Large intestine (tissue), 3 donors: Measurements from ENCODE around the gene KNDC1. TPM values are rescaled to one million over a fixed set of nuclear protein-coding genes. Genes with fewer than 3 reads are reported as not detected.

ENCODE experiments used
- DNase-seq, 2 donors: peaks; one replicate each; pipeline versions ENCODE4 v3.0.0 to v3.0.0-alpha.2; 2013
- H3K27ac ChIP-seq: one replicate; pipeline ENCODE4 v1.5.1; 2013; ENCODE audit warnings: low read length
- H3K27me3 ChIP-seq: 2 replicates; pipeline ENCODE4 v1.6.1; 2013; ENCODE audit warnings: low read length; ENCODE audit not compliant: control insufficient read depth, insufficient read depth
- H3K36me3 ChIP-seq: 2 replicates; pipeline ENCODE4 v1.6.1; 2013; ENCODE audit warnings: low read length; ENCODE audit not compliant: control insufficient read depth, insufficient read depth
- H3K4me1 ChIP-seq: one replicate; pipeline ENCODE4 v1.6.1; 2013; ENCODE audit warnings: low read length; ENCODE audit not compliant: control insufficient read depth, insufficient read depth
- H3K4me3 ChIP-seq: one replicate; pipeline ENCODE4 v1.5.1; 2013; ENCODE audit warnings: low read length
- H3K9me3 ChIP-seq: one replicate; pipeline ENCODE4 v1.6.1; 2013; ENCODE audit warnings: mild to moderate bottlenecking, low read depth, low read length, moderate library complexity; ENCODE audit not compliant: control insufficient read depth
- WGBS: methylation state at CpG from one replicate; pipeline ENCODE4 v1.1.5; 2013; ENCODE audit warnings: low lambda C conversion rate; ENCODE audit not compliant: insufficient coverage; 5-methylcytosine and 5-hydroxymethylcytosine counted together
- polyA plus RNA-seq: library from polyadenylated mRNA; unstranded; fragments of 120-200 nt; gene quantifications from one replicate; pipeline ENCODE4 v1.2.1, GENCODE V29; 2013

KNDC1 gene
- polyA plus RNA-seq, 1 donor: 18.8 TPM

- Histone ChIP-seq H3K36me3 (no peaks in the 10 kb centered on the region), H3K27me3 (no peaks in the 10 kb centered on the region), H3K4me3 (no peak overlapping the region), H3K9me3 (peaks cover 24% of the 10 kb centered on the region), H3K4me1 (no peaks in the 10 kb centered on the region), H3K27ac (no peak overlapping the region)
- WGBS: no CpG with 5 or more reads among the region's 14 CpGs
- no peak for DNase-seq
Observed at GRCh38 chr10:133116455-133116854, 43.6 kb upstream of the KNDC1 start.

DNA sequence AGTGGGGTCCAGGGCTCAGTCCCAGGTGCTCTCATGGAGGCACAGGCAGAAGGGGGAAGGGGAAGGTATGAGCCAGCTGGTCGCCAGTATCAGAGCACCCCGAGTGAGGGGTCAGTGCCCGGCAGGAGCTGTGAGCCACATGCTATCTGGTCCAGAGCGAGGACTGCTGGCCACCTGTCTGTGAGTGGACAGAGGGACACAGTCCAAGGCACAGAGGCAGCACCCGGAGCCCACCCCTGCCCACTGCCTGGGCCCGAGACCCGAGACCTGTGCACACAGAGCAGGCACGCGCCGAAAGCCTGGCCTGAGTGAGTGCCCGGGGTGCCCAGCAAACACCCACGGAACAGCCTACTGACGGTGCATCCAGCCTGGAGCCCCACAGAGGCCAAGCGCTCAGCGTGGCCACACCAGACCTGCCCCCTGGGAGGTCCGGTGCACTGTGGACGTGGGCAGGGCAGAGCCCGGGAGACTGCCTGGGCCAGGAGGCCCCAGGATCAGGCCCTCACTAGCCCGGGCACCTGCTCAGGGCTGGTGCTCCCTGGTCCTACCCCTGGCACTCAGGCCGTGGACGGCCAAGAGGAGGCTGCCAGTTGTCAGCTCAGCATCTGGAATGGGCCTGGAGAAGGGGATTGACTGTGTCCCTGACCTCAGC lies 42.9 kb upstream of the KNDC1 start:
- no peak overlapping the region for H3K27ac ChIP-seq
- DNase-seq: no peak
- H3K9me3 ChIP-seq: peaks cover 19% of the 10 kb centered on the region
- H3K4me1 ChIP-seq: no peaks in the 10 kb centered on the region
- no peaks in the 10 kb centered on the region for H3K36me3 ChIP-seq
- WGBS: no CpG with 5 or more reads among the region's 21 CpGs
- no peak overlapping the region for H3K4me3 ChIP-seq
- no peaks in the 10 kb centered on the region for H3K27me3 ChIP-seq

GRCh38 chr10:133117688-133118071 lies 42.3 kb upstream of the KNDC1 start:
- Histone ChIP-seq H3K4me1 (no peaks in the 10 kb centered on the region), H3K27ac (no peak overlapping the region), H3K9me3 (peaks cover 15% of the 10 kb centered on the region), H3K4me3 (no peak overlapping the region), H3K36me3 (no peaks in the 10 kb centered on the region), H3K27me3 (no peaks in the 10 kb centered on the region)
- no CpG with 5 or more reads among the region's 8 CpGs for WGBS
- DNase-seq: no peak

GRCh38 chr10:133121479-133121878 lies 38.5 kb upstream of the KNDC1 start:
- peaks cover 15% of the 10 kb centered on the region for H3K27me3 ChIP-seq
- no peak for DNase-seq
- WGBS: no CpG with 5 or more reads among the region's 8 CpGs
- no peaks in the 10 kb centered on the region for H3K4me1 ChIP-seq
- no peak overlapping the region for H3K4me3 ChIP-seq
- H3K27ac ChIP-seq: no peak overlapping the region
- H3K9me3 ChIP-seq: peaks cover 9% of the 10 kb centered on the region
- no peaks in the 10 kb centered on the region for H3K36me3 ChIP-seq

DNA sequence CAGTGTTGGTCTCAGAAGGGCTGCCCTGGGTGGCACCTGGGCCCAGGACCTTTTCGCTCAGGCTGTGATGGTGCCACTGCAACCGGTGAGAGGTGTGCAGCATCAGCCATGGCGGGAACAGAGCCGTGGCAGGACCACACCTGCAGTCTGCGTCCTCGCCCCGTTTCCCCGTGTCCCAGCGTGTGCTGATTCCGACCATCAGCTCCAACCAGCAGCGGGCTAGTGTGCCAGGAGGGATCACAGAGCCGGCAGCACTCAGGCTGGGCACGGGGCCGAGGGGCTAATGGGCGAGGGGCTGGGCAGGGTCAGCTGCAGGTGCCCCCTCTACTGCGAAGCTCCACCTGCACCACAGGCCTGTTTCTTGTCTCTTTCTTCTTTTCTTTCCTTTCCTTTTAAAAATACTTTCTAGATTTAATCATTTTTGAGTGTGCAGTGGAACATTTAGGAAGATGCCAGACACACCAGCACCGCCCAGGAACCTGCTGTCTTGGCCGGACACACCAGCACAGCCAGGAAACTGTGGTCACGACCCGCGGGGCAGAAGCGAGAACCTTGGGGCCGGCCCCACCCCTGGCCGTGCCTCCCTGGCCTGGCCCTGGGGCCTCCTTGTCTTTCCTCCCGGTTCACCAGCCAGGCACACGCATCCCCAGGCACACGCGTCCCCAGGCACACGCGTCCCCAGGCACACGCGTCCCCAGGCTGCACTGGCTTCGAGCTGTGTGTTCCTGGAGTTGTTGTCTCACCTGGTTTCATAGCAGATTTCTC lies 37.7 kb upstream of the KNDC1 start:
- Histone ChIP-seq H3K9me3 (peaks cover 12% of the 10 kb centered on the region), H3K27me3 (peaks cover 15% of the 10 kb centered on the region), H3K4me3 (no peak overlapping the region), H3K36me3 (no peaks in the 10 kb centered on the region), H3K4me1 (no peaks in the 10 kb centered on the region), H3K27ac (no peak overlapping the region)
- WGBS: 67% methylated on average over 1 of the region's 33 CpGs
- DNase-seq: no peak

- Histone ChIP-seq H3K27me3 (peaks cover 15% of the 10 kb centered on the region), H3K9me3 (peaks cover 16% of the 10 kb centered on the region), H3K4me1 (no peaks in the 10 kb centered on the region), H3K4me3 (no peak overlapping the region), H3K27ac (no peak overlapping the region), H3K36me3 (no peaks in the 10 kb centered on the region)
- 55% methylated on average over 5 of the region's 39 CpGs for WGBS
- no peak for DNase-seq
Observed at GRCh38 chr10:133123050-133123745, 36.8 kb upstream of the KNDC1 start.

DNA sequence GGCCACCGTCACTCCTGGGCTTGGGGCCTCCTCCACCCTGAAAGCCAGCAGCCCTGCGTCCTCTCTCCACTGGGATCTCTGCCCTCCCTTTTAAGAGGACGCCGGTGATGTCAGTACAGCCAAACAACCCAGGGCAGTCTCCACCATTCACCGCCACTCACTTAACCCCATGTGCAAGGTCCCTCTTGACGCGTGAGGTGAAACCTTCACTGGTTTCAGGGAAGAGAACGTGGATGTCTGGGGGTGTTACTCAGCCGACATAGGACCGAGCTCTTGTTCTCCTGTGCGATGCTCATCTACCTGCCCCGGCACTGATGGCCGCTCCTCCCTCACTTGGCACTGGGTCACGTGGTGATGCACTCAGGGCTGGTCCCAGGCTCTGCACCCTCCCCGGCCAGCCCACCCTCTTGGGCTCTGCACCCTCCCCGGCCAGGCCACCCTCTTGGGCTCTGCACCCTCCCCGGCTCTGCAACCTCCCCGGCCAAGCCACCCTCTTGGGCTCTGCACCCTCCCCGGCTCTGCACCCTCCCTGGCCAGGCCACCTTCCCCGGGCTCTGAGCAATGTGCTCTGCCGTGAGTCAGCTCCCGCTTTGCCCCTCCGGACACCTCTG lies 36.2 kb upstream of the KNDC1 start:
- DNase-seq: no peak
- H3K27ac ChIP-seq: no peak overlapping the region
- H3K36me3 ChIP-seq: no peaks in the 10 kb centered on the region
- H3K4me3 ChIP-seq: no peak overlapping the region
- H3K4me1 ChIP-seq: no peaks in the 10 kb centered on the region
- WGBS: no CpG with 5 or more reads among the region's 23 CpGs
- peaks cover 15% of the 10 kb centered on the region for H3K9me3 ChIP-seq
- H3K27me3 ChIP-seq: peaks cover 15% of the 10 kb centered on the region

GRCh38 chr10:133124357-133125211 lies 35.4 kb upstream of the KNDC1 start:
- Histone ChIP-seq H3K27me3 (peaks cover 15% of the 10 kb centered on the region), H3K9me3 (peaks cover 12% of the 10 kb centered on the region), H3K4me1 (no peaks in the 10 kb centered on the region), H3K27ac (no peak overlapping the region), H3K36me3 (no peaks in the 10 kb centered on the region), H3K4me3 (no peak overlapping the region)
- DNase-seq: no peak
- WGBS: no CpG with 5 or more reads among the region's 58 CpGs

DNA sequence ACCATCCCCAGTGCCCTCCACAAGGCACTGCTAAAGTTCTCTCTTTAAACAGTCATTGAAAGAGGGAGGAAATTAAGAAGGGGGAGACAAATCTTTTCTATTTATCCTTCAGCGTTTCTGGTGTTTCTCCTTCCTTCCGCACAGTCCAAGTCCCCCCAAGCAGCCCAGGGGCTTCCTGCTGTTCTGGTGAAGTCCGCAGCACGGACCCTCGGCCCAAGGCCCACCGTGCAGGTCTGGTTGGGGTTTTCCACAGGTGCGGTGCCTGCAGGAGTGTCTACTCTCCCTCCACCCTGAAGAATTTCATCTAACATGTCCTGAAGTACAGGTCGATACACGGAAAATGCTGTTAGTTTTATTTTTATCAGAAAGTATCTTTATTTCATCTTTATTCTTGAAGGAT lies 34.1 kb upstream of the KNDC1 start:
- H3K9me3 ChIP-seq: peaks cover 12% of the 10 kb centered on the region
- no peak overlapping the region for H3K27ac ChIP-seq
- H3K36me3 ChIP-seq: no peaks in the 10 kb centered on the region
- no peak overlapping the region for H3K4me3 ChIP-seq
- no peaks in the 10 kb centered on the region for H3K4me1 ChIP-seq
- peaks cover 15% of the 10 kb centered on the region for H3K27me3 ChIP-seq
- DNase-seq: no peak
- no CpG with 5 or more reads among the region's 9 CpGs for WGBS
